ENCODE measurements around the gene FAM216B. TPM values are rescaled to one million over a fixed set of nuclear protein-coding genes. Genes with fewer than 3 reads are reported as not detected.

The FAM216B gene
- polyA plus RNA-seq, 1 donor (not counting 4 experiments of a cell fraction or from before 2014, with no cell fraction given), result not detected

DNA sequence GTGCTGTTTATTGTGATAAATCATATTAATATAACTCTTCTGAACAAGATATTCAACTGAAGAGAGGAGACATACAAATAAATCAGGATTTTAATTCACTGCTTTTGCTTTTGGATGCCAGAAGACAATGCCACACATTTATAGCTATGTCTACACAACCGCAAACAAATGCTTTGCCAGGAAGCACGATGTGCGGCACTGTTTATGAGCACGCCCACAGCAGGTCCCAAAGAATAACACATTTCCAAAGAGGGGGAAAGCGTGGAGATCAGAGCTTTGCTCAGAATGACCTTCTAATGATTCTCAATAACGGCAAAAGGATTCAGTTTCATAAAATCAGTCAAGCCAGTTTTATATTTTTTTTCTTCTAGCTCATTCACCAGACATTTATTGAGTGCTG, 16.7 kb downstream of the FAM216B start:
- no peak for TF ChIP-seq EZH2 (IDR thresholded peaks at IDR 0.05; ENCODE audit: low read length)
- TF ChIP-seq, protein P1, sequence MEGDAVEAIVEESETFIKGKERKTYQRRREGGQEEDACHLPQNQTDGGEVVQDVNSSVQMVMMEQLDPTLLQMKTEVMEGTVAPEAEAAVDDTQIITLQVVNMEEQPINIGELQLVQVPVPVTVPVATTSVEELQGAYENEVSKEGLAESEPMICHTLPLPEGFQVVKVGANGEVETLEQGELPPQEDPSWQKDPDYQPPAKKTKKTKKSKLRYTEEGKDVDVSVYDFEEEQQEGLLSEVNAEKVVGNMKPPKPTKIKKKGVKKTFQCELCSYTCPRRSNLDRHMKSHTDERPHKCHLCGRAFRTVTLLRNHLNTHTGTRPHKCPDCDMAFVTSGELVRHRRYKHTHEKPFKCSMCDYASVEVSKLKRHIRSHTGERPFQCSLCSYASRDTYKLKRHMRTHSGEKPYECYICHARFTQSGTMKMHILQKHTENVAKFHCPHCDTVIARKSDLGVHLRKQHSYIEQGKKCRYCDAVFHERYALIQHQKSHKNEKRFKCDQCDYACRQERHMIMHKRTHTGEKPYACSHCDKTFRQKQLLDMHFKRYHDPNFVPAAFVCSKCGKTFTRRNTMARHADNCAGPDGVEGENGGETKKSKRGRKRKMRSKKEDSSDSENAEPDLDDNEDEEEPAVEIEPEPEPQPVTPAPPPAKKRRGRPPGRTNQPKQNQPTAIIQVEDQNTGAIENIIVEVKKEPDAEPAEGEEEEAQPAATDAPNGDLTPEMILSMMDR (optimal IDR thresholded peaks at IDR 0.05 in 1 of 3, IDR thresholded peaks at IDR 0.05 in 1 of 3, conservative IDR thresholded peaks at IDR 0.05 in 1 of 3; ENCODE audit: extremely low read depth in 1 of 3, insufficient read depth in 2 of 3, low read length in 3 of 3), result no peak
- no peak for FAIRE-seq
- peaks cover 9% of the 10 kb centered on the region for H3K27me3 ChIP-seq (ENCODE audit: control insufficient read depth, extremely low read depth, insufficient read depth, low read length)

GRCh38 chr13:42800109-42800643, 18.8 kb downstream of the FAM216B start:
- H3K27ac ChIP-seq (ENCODE audit: control insufficient read depth, insufficient read depth, low read length), result no peak overlapping the region
- H2AFZ ChIP-seq (ENCODE audit: control insufficient read depth, low read length), result no peak overlapping the region
- TF ChIP-seq, protein P1 (optimal IDR thresholded peaks at IDR 0.05 in 1 of 3, IDR thresholded peaks at IDR 0.05 in 1 of 3, conservative IDR thresholded peaks at IDR 0.05 in 1 of 3; ENCODE audit: extremely low read depth in 1 of 3, insufficient read depth in 2 of 3, low read length in 3 of 3), result no peak
- TF ChIP-seq EZH2 (IDR thresholded peaks at IDR 0.05; ENCODE audit: low read length), result no peak
- no peaks in the 10 kb centered on the region for H3K4me1 ChIP-seq (ENCODE audit: control insufficient read depth, extremely low read depth, insufficient read depth, low read length)
- no peak overlapping the region for H3K9ac ChIP-seq (ENCODE audit: control insufficient read depth, extremely low read depth, insufficient read depth, low read length)
- H3K9me1 ChIP-seq (ENCODE audit: control insufficient read depth, extremely low read depth, insufficient read depth, low read length), result no peaks in the 10 kb centered on the region
- no peaks in the 10 kb centered on the region for H3K36me3 ChIP-seq (ENCODE audit: control insufficient read depth in 2 of 2, extremely low read depth in 1 of 2, insufficient read depth in 2 of 2, low read length in 2 of 2)
- H3K27me3 ChIP-seq (ENCODE audit: control insufficient read depth, extremely low read depth, insufficient read depth, low read length), result peaks cover 9% of the 10 kb centered on the region
- H4K20me1 ChIP-seq (ENCODE audit: control insufficient read depth, extremely low read depth, insufficient read depth, low read length), result no peaks in the 10 kb centered on the region
- H3K9me3 ChIP-seq (ENCODE audit: control insufficient read depth, low read depth, low read length), result no peaks in the 10 kb centered on the region
- no peak overlapping the region for H3K4me2 ChIP-seq (ENCODE audit: control insufficient read depth, extremely low read depth, insufficient read depth, low read depth, low read length)
- no peaks in the 10 kb centered on the region for H3K79me2 ChIP-seq (ENCODE audit: control insufficient read depth, insufficient read depth, low read length)
- dilution Hi-C loops (cut with MboI; ENCODE audit: extremely low pct_ligation_motif_present, low sequenced_read_pairs), result no loop called here
- no peak overlapping the region for H3K4me3 ChIP-seq (ENCODE audit: control insufficient read depth in 2 of 3, extremely low read depth in 1 of 3, insufficient read depth in 2 of 3, low read depth in 1 of 3, low read length in 3 of 3)
- no peak for DNase-seq (ENCODE audit: low read depth, low spot score)
- no peak for FAIRE-seq

More for the DNA sequence above, 16.7 kb downstream of the FAM216B start:
- DNase-seq (ENCODE audit: low read depth, low spot score), result no peak
- dilution Hi-C loops (cut with MboI; ENCODE audit: extremely low pct_ligation_motif_present, low sequenced_read_pairs), result no loop called here
- H3K79me2 ChIP-seq (ENCODE audit: control insufficient read depth, insufficient read depth, low read length), result no peaks in the 10 kb centered on the region
- no peaks in the 10 kb centered on the region for H4K20me1 ChIP-seq (ENCODE audit: control insufficient read depth, extremely low read depth, insufficient read depth, low read length)
- H3K9me3 ChIP-seq (ENCODE audit: control insufficient read depth, low read depth, low read length), result no peaks in the 10 kb centered on the region
- no peak overlapping the region for H3K4me3 ChIP-seq (ENCODE audit: control insufficient read depth in 2 of 3, extremely low read depth in 1 of 3, insufficient read depth in 2 of 3, low read depth in 1 of 3, low read length in 3 of 3)
- H3K9ac ChIP-seq (ENCODE audit: control insufficient read depth, extremely low read depth, insufficient read depth, low read length), result no peak overlapping the region
- H3K27ac ChIP-seq (ENCODE audit: control insufficient read depth, insufficient read depth, low read length), result no peak overlapping the region
- no peak overlapping the region for H2AFZ ChIP-seq (ENCODE audit: control insufficient read depth, low read length)
- no peaks in the 10 kb centered on the region for H3K36me3 ChIP-seq (ENCODE audit: control insufficient read depth in 2 of 2, extremely low read depth in 1 of 2, insufficient read depth in 2 of 2, low read length in 2 of 2)
- H3K4me2 ChIP-seq (ENCODE audit: control insufficient read depth, extremely low read depth, insufficient read depth, low read depth, low read length), result no peak overlapping the region
- H3K4me1 ChIP-seq (ENCODE audit: control insufficient read depth, extremely low read depth, insufficient read depth, low read length), result no peaks in the 10 kb centered on the region
- H3K9me1 ChIP-seq (ENCODE audit: control insufficient read depth, extremely low read depth, insufficient read depth, low read length), result no peaks in the 10 kb centered on the region

All from keratinocyte (primary cell).